Mononuclear cell (primary cell): ENCODE data around the gene LCAT. TPM values are rescaled to one million over a fixed set of nuclear protein-coding genes. Genes with fewer than 3 reads are reported as not detected.
A peak's percentile ranks its signal among the peaks of the same experiment; 100 is the strongest.
"Not testable (repeated sequence)": the region's sequence is repeated elsewhere in the genome, so short reads cannot be mapped to it uniquely, and the experiment has no call there.

Experiments
- H3K27me3 ChIP-seq: 2 replicates; pipeline ENCODE4 v1.6.0; 2011; ENCODE audit warnings: low read length, control low read depth; ENCODE audit not compliant: insufficient read depth
- H3K4me1 ChIP-seq: 2 replicates; pipeline ENCODE4 v1.5.1; 2011; ENCODE audit warnings: mild to moderate bottlenecking, low read length, control low read depth; ENCODE audit not compliant: insufficient read depth
- H3K4me3 ChIP-seq: 2 replicates; pipeline ENCODE4 v1.5.1; 2011; ENCODE audit warnings: mild to moderate bottlenecking, low read length, moderate library complexity
- H3K9me3 ChIP-seq: 2 replicates; pipeline ENCODE4 v1.5.1; 2011; ENCODE audit warnings: low read depth, mild to moderate bottlenecking, control low read depth, low read length
- total RNA-seq: library from RNA; depleted of rRNA; stranded (reverse); fragments of >200 nt; gene quantifications from one replicate; pipeline ENCODE4 v1.2.3, GENCODE V29; 2012

Gene LCAT
- total RNA-seq, 1 donor, result 0.84 TPM

DNA sequence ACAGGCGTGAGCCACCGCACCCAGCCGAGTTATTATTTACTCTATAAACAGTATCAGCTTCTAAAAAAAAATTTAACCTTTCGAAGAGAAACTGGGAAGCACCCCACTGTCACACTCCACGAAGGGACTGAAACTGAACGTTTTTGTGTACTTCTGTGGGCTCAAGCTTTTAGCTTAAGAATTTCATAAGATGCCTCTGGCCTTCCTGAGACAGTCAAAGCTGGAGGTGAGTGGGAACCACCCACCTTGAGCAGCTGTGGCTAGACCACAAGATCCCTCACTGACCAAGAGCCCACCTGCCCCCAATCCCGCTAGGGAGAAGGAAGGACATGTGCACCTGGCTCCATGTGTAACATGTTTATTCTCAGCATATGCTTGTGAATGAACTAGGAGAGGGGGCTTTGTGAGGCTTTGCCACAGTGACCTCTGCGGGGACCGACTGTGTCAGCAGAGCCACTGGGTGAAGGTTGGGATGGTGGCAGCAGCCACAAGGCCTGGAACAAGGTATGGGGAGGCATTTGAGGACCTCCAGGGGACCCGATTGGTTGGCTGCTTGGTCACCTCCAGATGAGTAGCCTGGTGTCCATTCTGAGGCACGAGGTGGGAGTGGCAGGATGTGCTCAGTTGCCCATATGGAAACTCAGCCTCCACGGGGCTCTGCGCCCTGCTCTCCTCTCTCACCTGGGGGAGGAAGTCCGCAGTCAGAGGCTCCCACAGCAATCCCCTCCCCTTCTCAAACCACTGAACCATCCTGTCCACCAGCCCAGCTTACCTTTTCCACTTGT is 31.6 kb upstream of the LCAT start:
- Histone ChIP-seq H3K4me1 (no peaks in the 10 kb centered on the region), H3K9me3 (no peaks in the 10 kb centered on the region), H3K4me3 (no peak overlapping the region), H3K27me3 (no peaks in the 10 kb centered on the region)

DNA sequence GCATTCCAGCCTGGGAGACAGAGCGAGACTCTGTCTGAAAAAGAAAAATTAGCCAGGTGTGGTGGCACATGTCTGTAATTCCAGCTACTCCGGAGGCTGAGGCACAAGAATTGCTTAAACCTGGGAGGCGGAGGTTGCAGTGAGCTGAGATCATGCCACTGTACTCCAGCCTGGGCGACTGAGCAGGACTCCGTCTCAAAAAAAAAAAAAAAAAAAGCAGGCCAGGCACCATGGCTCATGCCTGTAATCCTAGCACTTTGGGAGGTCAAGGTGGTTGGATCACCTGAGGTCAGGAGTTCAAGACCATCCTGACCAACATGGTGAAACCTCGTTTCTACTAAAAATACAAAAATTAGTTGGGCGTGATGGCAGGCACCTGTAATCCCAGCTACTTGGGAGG is 28.4 kb upstream of the LCAT start:
- not testable (repeated sequence) for H3K9me3 ChIP-seq, H3K27me3 ChIP-seq, H3K4me3 ChIP-seq
- peaks cover 11% of the 10 kb centered on the region for H3K4me1 ChIP-seq

DNA sequence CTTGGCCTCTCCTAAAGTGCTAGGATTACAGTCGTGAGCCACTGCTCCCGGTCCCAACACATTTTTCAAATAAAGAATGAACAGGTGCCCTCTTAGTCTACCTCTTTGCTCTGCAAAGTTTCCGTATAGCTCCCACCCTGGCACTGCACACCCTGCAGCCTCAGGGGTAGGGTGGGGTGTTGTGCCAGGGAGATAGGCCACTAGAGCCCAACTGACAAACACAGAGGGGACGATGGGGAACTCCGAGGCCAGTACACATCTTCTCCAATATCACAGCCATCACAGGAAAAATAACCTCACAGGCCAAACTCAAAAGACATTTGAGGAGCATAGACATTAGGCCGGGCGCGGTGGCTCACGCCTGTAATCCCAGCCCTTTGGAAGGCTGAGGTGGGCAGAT is 27.2 kb upstream of the LCAT start:
- Histone ChIP-seq H3K4me1 (peaks cover 20% of the 10 kb centered on the region), H3K9me3 (no peaks in the 10 kb centered on the region), H3K4me3 (no peak overlapping the region), H3K27me3 (no peaks in the 10 kb centered on the region)

DNA sequence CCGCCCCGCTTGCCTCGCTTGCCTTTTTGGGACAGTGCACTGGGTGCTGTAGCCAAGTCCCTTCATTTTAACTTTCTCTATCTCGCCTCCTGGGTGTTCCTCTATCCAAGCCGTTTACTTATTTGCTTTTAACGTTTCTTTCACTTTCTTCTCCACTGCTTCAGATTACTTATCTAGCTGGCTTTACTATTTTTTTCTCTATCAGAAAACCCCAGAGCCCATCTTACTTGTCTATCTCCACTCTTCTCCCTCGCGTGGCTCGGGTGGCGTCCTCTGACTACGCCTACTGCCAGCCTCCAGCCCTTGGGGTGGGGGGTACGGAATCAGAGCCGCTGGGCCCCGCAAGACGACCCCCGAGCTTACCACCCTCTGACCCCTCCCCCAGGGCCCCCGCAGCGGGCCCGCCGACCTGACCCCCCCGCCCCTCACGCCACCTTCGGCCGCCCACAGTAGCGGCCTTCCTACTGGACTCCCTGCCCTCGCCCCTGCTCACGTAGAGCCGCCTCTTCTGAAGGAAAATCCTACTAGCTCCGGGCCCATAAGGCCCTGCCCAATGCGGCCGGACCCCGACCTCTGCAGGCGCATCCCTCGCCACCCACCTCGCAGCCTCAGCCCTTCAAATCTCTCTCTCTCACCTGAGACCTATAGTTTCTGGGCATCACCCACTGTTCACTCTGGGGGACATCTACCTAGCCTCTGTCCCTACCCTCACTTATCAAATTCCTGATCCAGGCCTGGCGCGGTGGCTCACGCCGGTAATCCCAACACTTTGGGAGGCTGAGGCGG is 25.5 kb upstream of the LCAT start:
- Histone ChIP-seq H3K4me3 (peak overlapping the region; percentile 62), H3K9me3 (no peaks in the 10 kb centered on the region), H3K4me1 (peaks cover 20% of the 10 kb centered on the region), H3K27me3 (no peaks in the 10 kb centered on the region)

DNA sequence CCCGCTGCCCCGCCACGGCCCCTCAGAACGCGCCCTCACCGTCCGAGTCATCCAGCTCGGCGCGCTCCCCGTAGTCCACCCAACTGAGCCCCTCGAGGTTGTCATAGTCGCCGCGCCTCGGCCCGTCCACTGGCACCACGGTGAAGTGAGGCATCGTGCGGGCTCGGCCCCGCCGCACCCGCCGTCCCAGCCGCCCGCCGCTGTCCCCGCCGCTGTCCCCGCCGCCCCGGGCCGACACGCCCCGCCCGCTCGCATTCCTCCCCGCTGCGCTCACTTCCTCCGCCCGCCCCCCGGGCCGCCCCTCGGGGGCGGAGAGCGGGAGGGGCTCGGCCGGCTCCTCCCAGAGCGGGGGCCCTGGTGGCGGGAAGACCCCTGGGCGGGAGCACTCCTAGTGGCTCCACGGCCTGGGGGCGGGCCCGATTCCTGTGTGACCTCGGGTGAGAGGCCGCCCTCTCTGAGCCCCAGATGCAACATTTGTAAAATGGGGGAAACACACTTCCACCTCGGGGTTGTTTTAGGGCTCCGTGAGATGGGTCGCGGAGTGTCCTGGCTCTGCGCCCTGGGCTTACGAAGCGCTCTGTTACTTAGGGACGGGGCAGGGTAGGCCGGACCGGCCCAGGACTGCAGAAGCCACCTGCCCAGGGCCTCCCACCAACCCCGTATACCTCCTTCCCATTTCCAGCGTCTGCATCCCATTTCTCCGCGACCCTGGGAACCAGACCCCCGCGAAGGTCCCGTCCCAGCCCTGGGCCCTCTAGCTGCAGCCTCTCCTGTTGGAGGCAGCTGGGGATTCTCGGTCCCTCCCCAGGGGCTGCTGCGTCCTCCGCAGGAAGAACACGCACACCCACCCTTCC is 24.7 kb upstream of the LCAT start, which contains the start of gene SLC12A4:
Gene SLC12A4 (minus strand): TSS at position 238 of the 854 bp plus-strand sequence. CDS start 84 bp downstream, at position 154.
- Histone ChIP-seq H3K27me3 (no peaks in the 10 kb centered on the region), H3K4me3 (peak within 1 kb of the TSS; percentile 62), H3K9me3 (no peaks in the 10 kb centered on the region), H3K4me1 (peaks cover 20% of the 10 kb centered on the region)

DNA sequence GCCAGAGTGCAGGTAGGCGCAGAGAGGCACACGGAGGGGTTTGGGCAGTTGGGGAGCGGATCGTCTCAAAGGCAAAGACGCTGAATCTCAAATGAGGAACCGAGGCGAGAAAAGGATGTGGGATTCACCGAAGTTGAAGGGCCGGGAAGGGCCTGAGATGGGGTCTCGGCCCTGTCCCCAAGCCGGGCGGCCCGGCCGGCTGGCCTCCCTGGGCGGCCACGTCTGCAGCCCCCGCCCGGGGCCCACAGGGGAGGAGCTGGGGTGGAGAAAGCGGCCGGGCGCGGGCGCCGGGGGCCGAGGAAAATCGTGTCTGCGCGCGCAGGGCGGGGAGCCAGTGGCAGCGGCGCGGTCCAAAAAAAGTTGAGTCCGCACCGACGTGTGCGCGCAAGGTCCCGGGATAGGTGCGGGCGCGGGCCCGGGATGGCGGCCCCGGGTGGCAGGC is 24.1 kb upstream of the LCAT start:
- H3K4me3 ChIP-seq, result peak overlapping the region; percentile 62
- no peaks in the 10 kb centered on the region for H3K27me3 ChIP-seq

DNA sequence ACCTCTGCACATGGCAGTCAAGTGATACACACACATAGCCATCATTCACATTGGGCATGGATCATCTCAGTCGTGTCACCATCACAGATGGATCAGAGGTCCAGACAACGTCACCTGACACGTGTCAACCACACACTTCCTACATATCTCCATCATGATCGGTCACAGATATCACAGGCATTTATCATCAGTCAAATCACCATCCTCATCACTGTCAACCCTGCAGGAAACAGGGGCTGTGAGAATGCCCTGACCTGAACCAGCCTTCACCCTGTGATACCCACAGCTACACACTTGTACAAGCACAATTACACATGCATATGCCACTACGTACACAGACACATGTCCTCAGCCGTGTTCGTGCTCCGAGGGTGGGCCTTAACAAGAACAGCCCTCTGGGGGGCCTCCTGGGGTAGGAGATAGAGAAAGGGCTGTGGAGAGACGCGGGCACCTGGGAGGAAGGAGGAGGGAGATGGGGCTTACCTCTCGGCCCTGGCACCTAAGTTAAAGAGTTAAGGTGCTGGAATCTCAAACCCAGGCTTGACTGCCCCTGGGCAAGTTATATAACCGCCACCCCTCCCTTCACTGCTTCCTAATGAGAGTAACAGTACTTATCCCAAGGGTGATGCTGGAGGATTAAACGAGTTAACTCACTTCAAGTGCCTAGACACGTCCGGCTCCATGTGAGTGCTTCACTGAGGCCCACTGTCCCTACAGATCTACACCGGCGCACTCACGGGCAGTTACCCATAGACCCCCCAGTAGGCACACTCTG is 23.4 kb upstream of the LCAT start:
- H3K4me3 ChIP-seq, result peak overlapping the region; percentile 62

More for the DNA sequence above, 24.1 kb upstream of the LCAT start:
- Histone ChIP-seq H3K4me1 (peaks cover 20% of the 10 kb centered on the region), H3K9me3 (no peaks in the 10 kb centered on the region)

DNA sequence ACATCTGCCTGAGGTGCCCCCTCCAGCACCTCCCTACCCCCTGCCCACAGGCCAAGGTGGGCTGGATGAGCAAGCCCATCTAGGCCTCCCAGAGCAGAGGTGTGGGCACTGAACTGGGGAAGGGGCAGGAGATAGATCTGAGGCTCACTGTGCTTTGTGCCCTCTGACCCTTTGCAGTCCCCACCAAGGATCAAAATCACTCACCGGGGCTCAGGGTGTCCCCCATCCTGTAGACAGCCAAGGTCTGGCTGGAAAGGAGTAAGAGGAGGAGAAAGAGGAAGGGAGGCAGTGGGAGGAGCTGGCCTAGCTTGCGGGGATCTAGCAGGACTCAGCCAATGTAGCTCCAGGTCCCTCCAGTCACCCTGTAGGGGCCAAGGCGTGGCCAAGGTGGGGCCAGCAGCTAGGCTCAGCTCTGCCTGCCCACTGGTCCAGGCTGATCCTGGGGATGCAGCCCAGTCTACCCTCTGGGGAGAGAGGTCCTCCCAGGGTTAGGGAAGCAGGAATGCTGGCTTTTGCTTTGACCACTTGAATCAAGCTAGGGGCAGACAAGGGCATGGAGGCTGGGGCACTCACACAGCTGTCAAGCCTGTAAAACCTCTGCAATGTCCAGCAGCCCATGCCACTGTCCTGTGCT is 22.7 kb upstream of the LCAT start:
- Histone ChIP-seq H3K4me1 (peaks cover 20% of the 10 kb centered on the region), H3K9me3 (no peaks in the 10 kb centered on the region), H3K27me3 (no peaks in the 10 kb centered on the region), H3K4me3 (no peak overlapping the region)

More for the DNA sequence above, 23.4 kb upstream of the LCAT start:
- Histone ChIP-seq H3K4me1 (peaks cover 20% of the 10 kb centered on the region), H3K27me3 (no peaks in the 10 kb centered on the region), H3K9me3 (no peaks in the 10 kb centered on the region)

DNA sequence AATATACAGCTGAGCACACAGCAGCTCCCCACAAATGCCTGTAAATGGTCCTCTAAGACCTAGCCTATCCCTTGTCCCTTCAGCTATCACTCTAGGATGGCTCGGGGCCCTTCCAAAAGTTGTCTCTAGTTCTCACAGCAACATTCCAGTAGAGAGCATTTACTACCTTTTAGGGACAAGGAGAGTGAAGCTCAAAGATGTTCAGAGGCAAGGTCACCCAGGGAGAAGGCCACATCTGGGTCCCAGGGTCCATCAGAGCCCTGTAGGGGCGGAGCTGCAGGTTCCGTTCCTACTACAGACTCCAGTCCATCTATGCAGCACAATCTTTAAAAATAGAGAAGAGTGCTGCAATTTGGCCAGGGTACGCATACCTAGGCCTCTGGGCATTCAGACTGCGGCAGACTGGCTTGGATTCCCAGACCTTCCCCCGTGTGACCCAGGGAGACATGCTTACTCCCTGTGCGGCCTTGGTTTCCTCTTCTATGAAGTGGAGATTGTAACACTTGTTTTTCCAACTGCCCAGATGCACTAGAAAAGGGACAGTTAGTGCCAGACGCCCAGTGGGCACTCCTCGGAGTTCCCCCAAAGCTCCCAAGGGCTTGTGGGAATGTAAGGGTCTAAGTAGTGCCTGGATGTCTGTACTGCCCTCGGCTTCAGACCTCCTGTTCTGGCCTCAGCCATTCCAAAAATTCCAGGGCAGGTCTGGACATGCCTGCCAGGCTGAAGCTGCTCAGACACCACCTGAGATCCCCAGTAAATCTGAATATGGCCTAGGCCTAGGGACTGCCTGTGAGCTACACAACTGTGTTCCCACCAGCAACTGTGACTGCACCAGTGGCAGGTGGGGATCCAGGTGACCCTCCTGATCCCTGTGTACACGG is 22.0 kb upstream of the LCAT start:
- Histone ChIP-seq H3K9me3 (no peaks in the 10 kb centered on the region), H3K4me3 (no peak overlapping the region), H3K4me1 (peaks cover 20% of the 10 kb centered on the region), H3K27me3 (no peaks in the 10 kb centered on the region)

DNA sequence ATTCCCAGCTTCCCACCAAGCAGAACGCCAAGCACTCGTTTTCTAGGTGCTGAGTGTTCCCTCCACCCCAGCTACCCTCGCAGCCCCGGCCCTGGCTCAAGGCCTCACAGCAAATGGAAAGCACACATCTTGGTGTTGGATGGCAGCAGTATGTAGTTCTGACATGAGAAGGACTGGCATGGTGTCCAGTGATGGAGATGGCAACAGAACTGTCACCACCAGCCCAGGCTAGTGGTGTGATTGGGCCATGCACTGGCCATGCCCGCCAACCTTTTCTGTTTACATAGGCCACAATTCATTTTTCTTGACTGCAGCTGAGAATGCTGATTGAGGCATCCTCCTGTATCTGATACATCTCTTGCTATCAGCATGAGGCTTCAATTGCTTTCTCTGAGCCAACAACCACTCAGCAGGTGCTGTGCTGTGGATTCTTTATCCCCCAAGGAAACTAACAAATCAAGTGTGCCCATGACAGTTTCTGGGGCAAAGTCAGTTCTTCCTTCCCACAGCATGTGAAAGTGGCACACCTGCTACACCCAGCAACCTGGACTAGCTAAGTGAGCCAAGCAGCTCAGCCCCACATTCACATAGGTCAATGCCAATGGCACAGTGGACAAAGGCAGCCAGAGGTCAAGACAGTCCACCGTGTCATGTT is 20.7 kb upstream of the LCAT start:
- H3K4me1 ChIP-seq, result peaks cover 20% of the 10 kb centered on the region
- no peak overlapping the region for H3K4me3 ChIP-seq
- no peaks in the 10 kb centered on the region for H3K9me3 ChIP-seq
- H3K27me3 ChIP-seq, result no peaks in the 10 kb centered on the region

DNA sequence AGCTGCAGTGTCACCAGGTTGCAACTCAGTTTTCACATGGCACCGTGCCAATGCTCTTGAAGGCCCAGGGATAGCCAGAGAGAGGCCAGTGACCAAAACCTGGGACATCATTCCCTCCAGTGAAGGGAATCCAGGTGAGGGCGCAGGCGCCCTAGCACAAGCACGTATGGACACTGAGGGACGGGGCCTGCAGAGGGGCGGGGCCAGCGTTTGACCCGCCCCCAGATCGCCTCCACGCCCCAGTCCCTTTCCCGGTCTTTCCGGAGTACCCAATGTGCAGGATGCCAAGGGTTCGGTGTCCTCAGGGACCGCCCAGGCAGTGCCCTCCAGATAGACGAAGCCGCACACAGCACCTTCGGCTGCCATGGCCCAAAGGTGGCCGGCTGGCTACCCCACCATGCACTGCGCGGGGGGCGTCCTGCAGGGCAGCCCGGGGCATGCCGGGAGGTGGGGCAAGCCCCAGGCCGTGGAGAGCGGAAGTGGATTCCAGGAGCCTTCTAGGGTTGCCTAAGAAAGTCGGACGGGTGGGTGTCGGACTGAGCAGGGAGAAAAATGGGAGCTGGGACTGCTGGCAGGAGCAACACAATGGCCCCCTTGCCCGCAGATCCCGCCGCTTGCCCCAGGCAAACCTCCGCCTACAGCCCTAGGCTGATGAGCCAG is 19.9 kb upstream of the LCAT start:
- Histone ChIP-seq H3K27me3 (no peaks in the 10 kb centered on the region), H3K9me3 (no peaks in the 10 kb centered on the region), H3K4me1 (peaks cover 15% of the 10 kb centered on the region), H3K4me3 (no peak overlapping the region)

DNA sequence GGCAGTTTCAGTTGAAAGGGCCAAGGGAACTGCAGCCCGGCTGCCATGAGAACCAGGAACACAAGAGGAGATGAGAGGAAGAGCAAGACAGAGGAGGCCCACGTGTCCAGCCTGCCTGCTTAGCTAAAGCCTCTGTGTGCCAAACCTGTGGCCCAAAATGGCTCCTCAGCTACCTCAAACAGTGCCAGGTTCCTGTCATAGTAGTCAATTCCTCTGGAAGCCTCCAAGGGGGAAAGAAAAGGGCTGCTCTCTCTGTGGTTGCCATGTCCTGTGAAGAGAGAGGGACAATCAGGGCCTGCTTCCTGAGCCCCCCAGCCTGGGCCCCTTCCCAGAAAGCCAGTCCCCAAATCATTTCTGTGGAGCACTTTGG is 19.4 kb upstream of the LCAT start:
- no peaks in the 10 kb centered on the region for H3K9me3 ChIP-seq
- peaks cover 15% of the 10 kb centered on the region for H3K4me1 ChIP-seq
- H3K4me3 ChIP-seq, result no peak overlapping the region
- no peaks in the 10 kb centered on the region for H3K27me3 ChIP-seq
